ENCODE measurements around the gene AZGP1. TPM values are rescaled to one million over a fixed set of nuclear protein-coding genes. Genes with fewer than 3 reads are reported as not detected.
A peak's percentile ranks its signal among the peaks of the same experiment; 100 is the strongest.
"Not testable (repeated sequence)": the region's sequence is repeated elsewhere in the genome, so short reads cannot be mapped to it uniquely, and the experiment has no call there.

Gene AZGP1
- polyA plus RNA-seq, 12 donors = 0.57 to 1.6 (median 0.69) TPM; not detected in 3

DNA sequence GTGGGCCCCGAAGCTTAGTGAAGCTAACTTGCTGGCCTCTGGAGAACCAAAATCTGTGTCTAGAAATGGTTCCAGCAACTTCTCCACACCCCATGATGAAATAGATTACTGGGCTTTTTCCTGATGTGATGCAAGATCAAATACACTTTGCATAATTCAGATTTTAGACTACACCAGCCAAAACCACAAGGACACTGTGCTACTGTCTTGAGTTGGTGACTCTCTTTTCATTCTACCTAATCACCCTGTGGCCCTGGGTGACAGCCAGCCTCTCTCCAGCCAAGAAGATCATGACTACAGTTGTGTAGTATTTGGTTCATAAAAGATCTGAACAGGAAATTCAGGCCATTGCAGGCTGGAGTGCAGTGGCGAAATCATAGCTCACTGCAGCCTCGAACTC is 22.2 kb downstream of the AZGP1 start:
- no peak for DNase-seq

DNA sequence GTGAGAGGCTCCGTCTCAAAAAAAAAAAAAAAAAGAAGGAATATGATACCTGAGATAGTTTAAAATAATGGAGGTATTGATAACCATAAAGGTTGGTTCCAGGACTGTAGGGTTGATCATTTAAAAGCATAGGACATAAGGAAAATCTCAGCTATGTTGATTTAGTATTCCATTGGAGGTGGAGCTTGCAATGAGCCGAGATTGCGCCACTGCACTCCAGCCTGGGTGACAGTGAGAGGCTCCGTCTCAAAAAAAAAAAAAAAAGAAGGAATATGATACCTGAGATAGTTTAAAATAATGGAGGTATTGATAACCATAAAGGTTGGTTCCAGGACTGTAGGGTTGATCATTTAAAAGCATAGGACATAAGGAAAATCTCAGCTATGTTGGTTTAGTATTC is 23.2 kb downstream of the AZGP1 start:
- not testable (repeated sequence) for DNase-seq

DNA sequence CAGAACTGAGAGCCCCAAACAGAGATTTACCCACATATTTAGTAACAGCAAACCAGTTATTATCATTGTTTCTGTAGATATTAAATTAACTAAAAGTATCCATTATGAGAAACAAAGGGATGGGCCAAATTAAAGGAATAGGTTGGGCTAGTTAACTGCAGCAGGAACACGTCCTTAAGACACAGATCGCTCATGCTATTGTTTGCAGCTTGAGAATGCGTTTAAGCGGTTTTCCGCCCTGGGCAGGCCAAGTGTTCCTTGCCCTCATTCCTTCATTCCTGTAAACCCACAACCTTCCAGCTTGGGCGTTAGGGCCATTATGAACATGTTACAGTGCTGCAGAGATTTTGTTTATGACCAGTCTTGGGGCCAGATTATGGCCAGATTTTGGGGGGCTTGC is 25.0 kb downstream of the AZGP1 start:
- DNase-seq = not testable (repeated sequence)

DNA sequence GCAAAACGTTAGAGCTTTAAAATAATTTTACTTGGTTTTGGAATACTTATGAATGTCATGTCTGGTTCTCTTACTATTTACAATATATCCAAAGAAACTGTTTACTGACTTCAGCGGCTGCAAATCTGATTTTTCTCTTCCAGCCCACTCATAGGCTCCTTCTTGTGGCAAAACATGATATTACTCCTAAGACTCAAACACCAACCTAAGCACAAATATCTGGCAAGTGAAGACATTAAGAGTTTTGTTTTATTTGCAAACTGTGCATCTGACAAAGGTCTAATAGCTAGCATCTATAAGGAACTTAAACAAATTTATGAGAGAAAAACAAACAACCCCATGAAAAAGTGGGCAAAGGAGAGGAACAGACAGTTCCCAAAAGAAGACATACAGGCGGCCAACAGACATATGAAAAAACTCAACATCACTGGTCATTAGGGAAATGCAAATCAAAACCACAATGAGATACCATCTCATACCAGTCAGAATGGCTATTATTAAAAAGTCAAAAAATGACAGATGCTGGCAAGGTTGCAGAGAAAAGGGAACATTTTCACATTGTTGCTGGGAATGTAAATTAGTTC is 26.1 kb downstream of the AZGP1 start:
- DNase-seq = no peak

DNA sequence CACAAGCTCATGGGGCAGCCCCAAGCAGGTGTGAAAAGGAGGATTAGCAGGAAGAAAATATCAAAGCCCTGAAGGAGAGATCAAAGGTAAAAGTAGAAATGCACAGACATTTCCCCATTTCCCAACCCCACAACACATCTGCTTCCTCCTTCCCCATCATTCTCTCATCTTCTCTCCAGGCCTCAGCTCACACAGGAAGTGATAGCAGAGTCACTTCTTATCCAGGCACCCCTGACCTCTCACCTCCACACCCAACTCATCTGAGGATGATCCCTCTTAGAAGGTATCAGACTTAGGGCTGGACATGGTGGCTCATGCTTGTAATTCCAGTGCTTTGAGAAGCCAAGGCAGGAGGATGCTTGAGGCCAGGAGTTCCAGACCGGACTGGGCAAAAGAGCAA is 28.2 kb downstream of the AZGP1 start:
- DNase-seq = no peak

DNA sequence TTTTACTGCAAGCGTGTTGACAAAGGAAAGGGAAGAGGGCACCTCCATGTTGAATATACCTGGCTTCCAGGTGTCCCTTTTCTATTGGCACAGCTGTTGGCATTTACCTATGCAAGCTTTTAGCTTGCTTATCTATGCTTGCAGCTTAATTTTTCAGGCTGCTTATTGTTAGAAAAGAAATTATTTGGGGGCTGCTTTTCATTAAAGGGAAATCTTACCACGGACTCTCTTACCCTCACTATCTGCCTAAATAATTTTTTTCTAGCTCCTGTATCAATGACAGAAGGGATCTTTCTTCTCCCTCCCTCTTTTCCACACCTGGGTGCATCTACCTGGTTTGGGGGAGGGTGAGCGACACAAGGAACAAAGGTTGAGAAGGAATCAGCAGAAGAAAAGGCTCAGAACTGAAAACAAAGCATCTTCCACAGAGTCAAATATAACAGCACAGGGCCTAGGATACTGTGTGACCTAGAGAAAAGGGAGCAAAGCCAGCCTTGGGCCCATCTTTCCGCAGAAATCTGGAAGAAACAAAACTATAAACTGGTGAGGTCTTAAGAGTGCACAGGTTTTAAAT is 31.2 kb downstream of the AZGP1 start:
- no peak for DNase-seq

DNA sequence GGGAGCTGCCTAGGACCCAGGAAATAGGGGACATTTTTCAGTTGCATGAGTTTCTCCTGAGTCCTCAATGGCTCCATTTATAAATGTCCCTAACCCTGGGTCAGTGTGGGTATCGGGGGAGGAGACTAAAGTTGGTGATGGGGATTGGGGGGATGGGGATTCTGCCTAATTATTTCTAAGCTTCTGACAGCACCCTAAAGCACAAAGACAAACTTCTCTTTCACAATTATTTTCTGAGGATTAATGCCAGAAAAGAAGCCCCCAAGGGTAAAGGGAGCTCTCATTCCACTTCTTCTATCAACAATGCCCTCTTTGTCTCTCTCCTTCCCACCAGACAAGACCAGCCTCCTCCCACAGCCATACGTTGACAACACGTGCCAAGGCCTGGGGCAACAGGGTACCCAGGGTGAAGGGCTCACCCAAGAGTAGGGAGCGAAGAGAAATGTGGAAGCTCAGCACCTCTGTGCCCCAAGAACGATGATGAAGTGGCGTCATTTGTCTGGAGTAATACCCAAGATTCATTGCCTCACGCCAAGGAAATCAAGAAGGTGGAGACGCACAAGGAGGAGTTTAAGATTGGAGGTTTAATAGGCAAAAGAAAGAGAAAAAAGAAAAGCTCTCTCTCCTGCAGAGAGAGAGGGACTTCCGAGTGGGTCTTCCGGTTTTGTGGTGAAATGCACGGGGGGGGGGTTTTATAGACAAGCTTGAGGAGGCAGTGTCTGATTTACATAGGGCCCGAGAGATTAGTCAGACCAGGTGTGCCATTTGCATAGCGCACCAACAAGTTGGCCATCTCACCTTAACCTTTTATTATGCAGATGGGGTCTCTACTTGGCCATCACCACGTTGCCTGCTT is 32.0 kb downstream of the AZGP1 start:
- no peak for DNase-seq

DNA sequence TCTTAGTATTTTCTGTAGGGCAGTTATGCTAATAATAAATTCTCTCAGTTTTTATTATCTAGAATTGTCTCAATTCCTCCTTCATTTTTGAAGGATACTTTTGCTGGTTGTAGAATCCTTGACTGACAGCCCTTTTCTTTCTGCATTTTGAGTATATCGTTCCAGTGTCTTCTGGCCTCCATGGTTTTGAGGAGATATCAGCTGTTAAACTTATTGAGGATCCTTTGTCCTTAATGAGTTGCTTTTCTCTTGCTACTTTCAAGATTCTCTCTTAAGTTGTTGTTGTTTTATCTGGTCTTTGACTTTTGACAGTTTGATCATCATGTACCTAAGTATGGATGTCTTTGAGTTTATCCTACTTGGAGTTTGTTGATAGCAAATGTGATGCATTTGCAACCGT is 37.5 kb downstream of the AZGP1 start:
- no peak for DNase-seq

DNA sequence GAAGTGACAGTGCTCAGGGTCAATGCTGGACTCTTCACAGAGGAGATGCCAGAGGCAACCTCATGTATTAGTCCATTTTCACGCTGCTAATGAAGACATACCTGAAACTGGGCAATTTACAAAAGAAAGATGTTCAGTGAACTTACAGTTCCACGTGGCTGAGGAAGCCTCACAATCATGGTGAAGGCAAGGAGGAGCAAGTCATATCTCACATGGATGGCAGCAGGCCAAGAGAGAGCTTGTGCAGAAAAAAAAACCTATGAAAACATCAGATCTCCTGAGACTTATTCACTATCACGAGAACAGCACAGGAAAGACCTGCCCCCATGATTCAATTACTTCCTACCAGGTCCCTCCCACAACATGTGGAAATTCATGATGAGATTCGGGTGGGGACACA is 40.8 kb downstream of the AZGP1 start:
- not testable (repeated sequence) for DNase-seq

DNA sequence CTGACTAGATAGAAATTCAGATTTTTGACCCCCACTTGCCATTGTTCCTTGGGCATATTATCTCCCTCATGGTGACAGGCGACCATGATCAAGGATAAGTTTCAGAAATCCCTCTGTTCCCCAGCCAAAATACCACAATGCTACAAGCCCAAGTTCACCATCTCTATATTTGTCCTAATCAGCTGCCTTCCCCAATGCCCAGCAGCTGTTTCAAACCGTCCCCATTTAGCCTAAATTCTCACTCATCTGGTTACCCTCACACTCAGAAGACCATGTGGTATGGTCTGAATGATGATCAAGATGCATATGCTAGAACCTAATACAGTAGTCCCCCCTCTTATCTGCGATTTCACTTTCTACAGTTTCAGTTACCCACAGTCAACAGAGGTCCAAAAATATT is 45.5 kb downstream of the AZGP1 start:
- no peak for DNase-seq

DNA sequence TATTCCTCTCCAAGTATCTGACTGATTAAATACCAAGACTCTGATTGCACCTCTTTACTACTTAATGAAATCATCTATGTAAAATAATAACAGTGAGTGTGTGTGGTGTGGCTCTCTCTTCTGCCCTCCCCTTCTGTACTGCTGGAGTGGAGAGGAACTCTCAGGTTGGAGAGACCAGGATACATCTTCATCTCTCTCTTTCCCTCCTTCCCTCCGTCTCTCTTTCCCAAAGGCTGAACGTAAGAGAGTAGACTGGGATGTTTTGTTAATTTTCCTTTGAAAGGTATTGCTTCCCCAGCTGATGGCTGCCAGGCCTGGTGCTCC is 46.1 kb downstream of the AZGP1 start:
- DNase-seq = no peak

DNA sequence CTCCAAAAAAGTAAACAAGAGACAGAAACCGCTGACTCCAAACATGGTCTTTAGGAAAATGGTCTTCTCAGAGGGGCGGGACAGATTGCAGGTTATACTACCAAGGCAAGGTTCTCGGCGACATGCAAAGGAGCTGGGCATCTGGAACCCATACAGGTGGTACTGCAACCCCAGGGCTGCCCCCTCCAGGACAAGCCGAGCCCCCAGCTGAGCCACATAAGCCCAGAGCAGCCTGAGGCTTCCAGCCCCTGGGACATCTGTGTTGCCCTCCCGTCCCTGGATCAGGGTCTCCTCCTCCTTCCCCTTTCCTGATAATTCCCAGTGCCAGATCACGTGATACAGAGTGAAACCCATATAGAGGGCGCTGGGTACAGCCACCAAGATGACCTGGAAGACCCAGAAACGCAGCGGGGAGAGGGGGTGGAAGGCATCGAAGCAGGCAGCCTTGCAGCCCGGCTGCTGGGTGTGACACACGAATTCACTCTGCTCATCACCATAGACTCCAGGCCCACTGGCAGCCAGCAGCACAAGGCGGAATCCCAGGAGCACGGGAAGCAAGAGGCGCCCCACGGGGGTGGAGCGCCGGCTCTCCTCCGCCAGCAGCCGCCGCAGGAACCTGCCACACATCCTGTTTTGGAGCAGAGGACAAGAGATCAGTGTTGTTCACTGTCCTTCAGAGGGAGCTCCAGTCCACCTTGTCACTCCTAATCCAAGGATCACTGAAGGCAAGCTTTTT is 46.7 kb downstream of the AZGP1 start, which contains the start of gene GJC3:
TSS of gene GJC3 (minus strand) at position 627 of the 736 bp plus-strand sequence. CDS start at position 627, 0 bp downstream.
- peak; percentile 9 for DNase-seq

DNA sequence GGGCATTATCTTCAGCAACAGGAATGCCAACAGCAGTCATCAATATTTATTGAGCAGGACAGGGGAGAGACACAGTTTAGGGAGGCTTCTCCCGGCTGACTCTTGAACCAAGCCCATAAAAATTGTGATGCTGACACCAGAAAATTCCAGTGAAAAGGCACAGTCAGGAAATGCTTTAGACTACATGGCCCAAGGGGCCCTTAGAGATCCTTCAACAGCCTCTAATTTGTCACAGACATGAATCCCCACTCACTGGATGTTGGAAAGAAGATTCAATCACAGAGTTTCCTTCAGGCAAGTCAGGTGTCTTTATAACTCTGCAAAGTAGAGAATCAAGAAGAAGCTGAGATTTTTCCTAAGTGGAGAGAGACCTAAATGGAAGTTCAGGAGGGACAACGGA is 47.6 kb downstream of the AZGP1 start:
- no peak for DNase-seq

DNA sequence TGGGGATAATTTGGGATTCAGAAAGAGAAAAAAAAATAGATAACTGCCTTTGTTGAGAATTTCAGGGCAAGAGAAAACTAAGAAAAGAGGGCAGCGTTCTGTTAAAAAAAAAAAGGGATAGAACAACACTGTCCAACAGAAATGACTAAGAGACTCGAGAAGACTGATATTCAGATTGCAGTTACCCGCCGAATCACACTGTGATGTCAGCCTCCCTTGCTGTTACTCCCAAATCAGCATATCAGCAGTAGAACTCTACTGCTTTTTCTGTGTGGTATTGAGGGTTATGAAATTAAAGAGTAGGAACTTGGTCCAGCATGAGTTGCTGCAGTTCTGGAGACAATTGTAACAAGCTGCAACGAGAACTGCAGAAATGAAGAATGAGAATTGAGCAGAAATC is 48.3 kb downstream of the AZGP1 start:
- no peak for DNase-seq

DNA sequence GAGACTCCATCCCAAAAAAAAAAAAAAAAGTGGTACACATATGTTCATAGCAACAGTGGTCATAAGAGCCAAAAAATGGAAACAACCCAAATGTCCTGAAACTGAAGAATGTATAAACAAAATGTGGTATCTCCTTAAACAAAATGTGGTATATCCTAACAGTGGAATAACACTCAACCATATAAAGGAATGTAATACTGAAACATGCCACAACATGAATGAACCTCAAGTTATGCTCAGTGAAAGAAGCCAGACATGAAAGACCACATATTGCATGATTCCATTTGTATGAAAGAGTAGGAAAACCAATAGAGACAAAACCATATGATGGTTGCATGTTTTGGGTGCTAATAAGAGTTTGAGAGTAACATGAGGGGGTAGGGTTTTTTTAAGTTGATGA is 49.5 kb downstream of the AZGP1 start:
- DNase-seq = no peak

DNA sequence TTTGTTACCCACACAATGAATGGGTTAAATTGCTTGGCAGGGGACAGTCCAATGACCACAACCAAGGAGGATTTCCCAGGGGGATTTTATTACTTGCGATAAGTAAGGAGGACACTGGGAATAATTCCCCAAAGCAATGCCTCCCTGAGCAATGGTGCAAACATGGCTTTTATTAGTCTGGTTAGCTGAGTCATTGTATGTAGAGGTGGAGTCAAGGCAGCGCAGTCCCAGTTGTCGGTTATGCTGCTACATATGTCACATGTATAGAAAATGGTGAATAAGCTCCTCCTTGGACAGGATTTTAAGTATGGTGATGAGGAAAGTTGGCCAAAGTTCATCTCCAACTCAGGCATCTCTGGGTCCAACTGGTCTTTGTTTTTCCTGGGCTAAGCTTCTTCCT is 52.6 kb downstream of the AZGP1 start:
- DNase-seq = no peak

DNA sequence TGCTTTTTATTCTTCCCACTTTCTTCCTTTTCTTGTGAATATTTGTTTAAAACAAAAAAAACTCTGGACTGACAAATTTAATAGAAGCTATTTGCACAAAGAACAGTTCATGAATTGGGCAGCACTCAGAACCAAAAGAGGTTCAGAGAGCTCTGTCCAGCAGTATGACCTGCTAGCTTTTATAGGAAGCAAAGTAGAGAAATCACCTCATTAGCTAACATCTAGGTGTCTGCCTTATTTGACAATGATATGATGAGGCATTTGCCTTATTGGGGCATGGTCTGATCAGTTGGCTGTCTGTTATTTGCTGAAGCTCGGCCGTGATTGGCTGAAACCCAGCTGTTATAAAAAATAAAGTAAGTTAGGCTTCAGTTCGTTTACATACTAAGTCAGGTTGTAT is 55.7 kb downstream of the AZGP1 start:
- DNase-seq = peak; percentile 3

DNA sequence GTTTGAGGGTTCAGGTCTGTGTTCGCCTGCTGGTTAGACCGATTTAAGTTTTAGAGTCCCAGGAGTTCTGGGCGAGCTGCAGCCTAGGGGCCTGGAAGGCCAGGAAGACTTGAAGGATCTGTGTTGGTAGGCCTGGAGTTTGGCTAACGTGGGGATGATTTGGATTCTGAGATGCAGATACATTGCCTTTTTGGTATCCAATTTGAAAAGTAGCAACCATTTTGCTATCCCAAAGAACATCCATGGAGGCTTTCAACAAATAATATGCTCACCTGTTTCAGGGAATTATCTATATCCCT is 56.1 kb downstream of the AZGP1 start:
- DNase-seq = no peak

DNA sequence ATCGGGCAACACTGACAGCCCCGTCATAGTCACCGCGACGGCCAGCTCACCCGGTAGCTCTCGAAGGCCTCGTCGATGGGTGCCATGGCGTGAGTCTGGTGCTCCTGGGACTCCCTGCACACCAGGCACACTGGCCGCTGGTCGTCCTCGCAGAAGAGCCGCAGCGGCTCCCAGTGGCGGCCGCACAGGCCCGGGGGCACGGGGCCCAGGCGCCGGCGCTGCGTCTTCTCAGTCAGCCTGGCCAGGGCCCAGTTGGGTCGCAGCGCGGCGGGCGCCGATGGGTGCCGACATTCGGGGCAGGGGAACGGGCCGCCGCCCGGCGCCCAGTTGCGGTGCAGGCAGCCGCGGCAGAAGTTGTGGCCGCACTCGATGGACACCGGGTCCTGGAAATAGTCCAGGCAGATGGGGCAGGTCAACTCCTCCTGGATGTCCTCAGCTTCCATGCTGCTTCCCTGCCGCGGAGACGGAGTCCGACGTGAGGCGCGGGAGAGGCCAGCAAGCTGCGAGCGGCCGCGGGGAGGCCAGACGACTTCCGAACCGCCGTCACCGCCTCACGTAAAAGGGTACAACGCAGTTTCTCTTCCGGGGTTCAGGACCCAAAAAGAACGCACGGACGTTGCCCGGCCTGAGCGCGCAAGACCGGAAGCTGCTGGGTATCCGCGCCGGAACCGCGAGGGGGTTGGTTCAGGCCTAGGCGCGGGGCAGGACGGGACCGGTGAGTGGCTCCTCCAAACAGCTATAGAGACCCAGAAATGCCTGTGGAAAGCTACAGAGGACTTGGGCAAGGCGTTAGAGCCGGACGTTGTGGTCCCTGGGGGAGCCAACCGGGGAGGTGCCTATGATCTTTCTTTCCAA is 56.6 kb downstream of the AZGP1 start, which contains the start of gene TRIM4:
TSS of gene TRIM4 (minus strand) at position 572 of the 855 bp plus-strand sequence. CDS start at position 443, 129 bp downstream.
- DNase-seq = peak; percentile 91

Measured in muscle of arm (tissue), 12 donors.